GM18505 (cell line): ENCODE results near the gene PIK3CA.
"Not testable (repeated sequence)": the region's sequence is repeated elsewhere in the genome, so short reads cannot be mapped to it uniquely, and the experiment has no call there.

Experiments used
- ATAC-seq: cut with Tn5 transposase; IDR thresholded peaks from one replicate; pipeline ENCODE4 v1.9.1; 2021; ENCODE audit not compliant: unreplicated experiment
- POLR2A ChIP-seq: IDR thresholded peaks from 4 replicates; pipeline ENCODE4 v1.6.1; 2011; ENCODE audit warnings: borderline replicate concordance; ENCODE audit not compliant: insufficient read depth, insufficient read length; ENCODE audit errors: extremely low read depth

The PIK3CA gene

GRCh38 chr3:179244878-179245277 is 96.7 kb downstream of the PIK3CA start:
- TF ChIP-seq POLR2A: no peak
- ATAC-seq: no peak

DNA sequence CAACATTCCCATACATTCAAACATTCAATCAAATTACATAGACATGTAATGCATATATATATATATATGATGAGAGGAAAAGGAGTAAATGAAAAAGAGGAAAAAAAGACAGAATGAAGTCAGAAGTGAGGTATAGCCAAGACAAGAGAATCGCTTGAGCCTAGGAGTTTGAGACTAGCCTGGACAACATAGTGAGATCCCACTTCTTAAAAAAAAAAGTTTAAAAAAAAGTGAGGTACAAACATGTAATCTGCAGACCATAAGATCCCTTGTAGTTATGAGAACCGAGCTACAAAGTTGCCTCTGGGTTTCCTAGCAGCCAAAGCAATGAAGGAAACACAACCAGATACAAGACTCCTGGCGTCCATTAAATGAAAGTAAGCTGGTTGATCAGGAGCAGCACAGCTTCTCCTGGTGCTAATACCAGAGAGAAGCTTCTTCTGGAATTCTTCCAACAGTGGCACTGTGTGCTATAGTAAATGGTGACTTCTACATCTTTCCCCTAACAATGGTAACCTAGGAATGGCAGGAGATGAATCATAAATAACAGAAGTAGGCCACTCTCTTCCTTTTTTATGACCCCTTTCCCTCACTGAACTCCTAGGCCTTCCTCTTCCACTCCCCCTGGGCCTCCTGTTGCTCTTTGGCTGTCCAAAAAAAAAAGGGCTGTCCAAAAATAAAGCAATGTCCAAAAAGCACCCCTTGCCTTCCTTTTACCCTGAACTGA is 99.3 kb downstream of the PIK3CA start:
- no peak for ATAC-seq
- no peak for TF ChIP-seq POLR2A

DNA sequence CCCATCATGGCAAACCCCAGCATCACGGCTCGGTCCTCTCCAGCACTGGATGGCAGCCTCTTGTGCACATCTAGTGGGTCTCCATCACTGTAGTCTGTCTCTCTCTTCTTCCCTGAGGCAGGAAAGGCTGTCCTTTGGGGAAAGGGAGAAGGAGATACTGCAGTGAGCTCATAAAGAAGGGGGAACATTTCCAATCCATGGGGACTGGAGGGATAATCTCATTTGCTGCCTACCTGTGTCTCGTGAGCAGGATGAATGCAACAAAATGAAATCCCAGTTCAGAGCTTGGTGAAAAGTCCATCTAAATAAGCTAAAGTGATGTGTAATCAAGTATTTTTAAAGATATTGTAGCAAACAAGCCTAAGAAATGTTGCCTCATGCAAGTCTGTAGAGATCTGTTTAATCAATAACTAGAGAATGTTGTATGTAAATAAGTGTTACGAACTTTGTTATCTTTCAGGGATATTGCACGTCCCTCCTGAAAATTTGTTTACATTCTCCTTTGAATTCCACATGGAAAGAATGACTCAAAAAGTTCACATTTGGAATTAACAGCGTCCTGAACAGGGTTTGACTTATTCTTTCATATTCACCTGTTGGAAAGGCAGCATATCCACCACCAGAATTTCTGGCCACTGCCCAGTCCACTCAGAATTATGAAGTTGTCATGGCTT is 102.8 kb downstream of the PIK3CA start, which contains the start of gene KCNMB3:
Gene KCNMB3 (minus strand): TSS at position 312 of the 674 bp plus-strand sequence. CDS start 124 bp downstream, at position 188.
- ATAC-seq: no peak
- no peak for TF ChIP-seq POLR2A

DNA sequence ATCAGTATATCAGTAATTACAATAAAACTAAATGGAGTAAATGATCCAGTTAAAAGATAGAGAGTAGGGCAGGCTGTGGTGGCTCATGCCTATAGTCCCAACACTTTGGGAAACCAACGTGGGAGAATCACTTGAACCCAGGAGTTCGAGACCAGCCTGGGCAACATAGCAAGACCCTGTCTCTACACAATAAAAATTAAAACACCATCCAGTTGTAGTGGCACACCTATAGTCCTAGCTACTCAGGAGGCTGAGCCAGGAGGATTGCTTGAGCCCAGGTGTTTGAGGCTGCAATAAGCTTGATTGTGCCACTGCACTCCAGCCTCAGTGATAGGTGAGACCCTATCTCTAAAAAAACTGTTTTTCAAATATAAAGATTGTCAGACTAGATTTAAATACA is 108.7 kb downstream of the PIK3CA start:
- no peak for TF ChIP-seq POLR2A
- no peak for ATAC-seq

- ATAC-seq: not testable (repeated sequence)
Measured at GRCh38 chr3:179257742-179258141, 109.6 kb downstream of the PIK3CA start.

GRCh38 chr3:179258820-179259219 is 110.7 kb downstream of the PIK3CA start:
- TF ChIP-seq POLR2A: no peak
- no peak for ATAC-seq

DNA sequence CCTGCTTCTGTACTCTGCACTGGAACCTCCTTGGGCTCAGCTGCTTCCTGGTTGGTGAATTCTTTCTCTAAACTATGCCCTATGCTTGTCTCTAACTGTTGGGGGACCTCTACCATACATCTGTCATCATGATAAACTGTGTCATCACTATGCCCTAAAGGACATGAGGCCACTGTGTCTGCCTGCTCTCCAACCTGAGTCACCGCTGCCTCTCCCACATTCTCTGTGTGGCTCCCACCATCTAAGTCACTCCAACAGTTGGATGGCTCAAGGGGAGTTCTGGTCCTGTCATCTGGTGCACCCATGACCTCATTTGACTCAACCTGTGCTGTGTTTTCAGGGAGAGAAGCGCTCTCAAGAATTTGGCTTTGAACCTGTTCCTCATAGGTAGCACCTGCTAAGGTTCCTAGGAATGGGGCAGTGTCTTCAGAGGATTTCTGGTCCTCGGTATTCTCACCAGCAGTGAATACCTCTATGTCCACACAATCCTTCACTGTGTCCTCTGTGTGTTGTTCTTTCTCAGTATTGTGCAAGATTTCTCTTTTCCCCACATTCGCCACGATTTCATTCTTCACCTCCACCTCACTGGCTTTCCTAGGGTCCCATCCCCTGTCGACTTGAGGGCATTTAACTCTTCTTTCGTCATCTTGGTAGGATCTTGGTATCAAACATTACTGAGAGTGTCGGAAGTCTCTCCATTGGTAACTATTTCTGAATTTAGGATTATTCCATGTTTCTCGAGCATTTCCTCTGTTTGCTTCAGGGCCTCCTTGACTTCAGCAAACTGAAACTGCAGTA is 112.0 kb downstream of the PIK3CA start:
- not testable (repeated sequence) for ATAC-seq

DNA sequence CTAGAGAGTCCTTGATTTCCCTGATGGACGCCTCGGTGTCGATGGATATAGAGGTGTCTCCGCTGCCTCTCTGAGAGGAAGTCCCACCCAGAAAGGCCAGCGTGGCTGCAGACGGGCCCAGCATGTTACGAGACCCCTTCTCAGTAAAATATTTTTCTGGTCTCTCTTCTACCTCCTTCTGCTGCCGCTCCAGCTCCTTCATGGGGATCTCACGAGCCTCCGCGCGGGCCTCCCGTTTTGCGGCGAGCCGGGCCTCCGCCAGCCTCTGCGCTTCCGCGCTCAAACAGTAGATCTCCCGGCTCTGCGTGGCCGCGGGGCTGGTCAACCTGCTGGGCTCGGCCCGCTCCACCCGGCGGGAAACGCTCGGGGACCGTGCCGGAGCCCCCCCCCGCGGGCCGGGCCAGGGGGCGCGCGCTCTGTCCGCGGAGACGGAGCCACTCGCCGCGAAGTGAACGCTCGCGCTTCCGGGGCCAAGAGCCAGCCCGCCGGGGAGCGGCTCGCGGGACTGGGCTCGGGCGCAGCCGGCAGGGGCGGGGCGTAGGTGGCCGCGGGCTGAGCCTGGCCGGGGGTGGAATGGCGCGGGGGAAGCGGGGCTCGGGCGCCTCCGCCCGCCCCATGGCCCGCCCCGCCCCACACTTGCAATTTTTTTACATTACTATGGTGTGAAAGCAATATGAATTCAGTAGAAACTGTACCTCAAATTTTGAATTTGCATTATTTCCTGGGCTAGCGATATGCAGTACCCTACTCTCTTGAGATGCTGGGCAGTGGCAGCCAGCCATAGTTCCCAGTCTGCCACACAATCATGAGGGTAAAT is 113.0 kb downstream of the PIK3CA start:
- peak; percentile 89 for ATAC-seq
- TF ChIP-seq POLR2A: peak; percentile 70

GRCh38 chr3:179263134-179263533 is 115.0 kb downstream of the PIK3CA start:
- no peak for ATAC-seq
- TF ChIP-seq POLR2A: no peak

GRCh38 chr3:179264449-179264848 is 116.3 kb downstream of the PIK3CA start:
- no peak for ATAC-seq
- no peak for TF ChIP-seq POLR2A

DNA sequence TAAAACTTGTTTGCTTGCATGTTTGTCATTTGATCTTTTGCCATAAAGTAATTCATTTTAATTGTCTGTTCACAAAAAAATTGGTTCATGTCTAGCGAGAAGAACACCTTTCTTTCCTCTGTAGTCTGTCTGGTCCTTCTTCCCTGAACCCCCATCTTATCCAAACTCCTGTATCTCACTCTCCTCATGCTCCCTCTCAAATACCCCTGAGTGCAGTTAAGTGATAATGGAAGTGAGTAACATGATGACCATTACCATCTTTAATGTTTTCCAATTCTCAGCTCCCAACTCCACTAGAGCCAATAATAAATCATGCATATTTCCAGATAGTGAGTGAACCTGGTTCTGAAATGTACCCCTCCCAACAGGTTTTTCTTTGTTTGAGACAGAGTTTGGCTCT is 116.9 kb downstream of the PIK3CA start:
- no peak for TF ChIP-seq POLR2A
- ATAC-seq: no peak

- peak; percentile 51 for ATAC-seq
- no peak for TF ChIP-seq POLR2A
Measured at GRCh38 chr3:179265875-179266274, 117.7 kb downstream of the PIK3CA start.

GRCh38 chr3:179266701-179267211 is 118.6 kb downstream of the PIK3CA start:
- TF ChIP-seq POLR2A: no peak
- ATAC-seq: no peak

DNA sequence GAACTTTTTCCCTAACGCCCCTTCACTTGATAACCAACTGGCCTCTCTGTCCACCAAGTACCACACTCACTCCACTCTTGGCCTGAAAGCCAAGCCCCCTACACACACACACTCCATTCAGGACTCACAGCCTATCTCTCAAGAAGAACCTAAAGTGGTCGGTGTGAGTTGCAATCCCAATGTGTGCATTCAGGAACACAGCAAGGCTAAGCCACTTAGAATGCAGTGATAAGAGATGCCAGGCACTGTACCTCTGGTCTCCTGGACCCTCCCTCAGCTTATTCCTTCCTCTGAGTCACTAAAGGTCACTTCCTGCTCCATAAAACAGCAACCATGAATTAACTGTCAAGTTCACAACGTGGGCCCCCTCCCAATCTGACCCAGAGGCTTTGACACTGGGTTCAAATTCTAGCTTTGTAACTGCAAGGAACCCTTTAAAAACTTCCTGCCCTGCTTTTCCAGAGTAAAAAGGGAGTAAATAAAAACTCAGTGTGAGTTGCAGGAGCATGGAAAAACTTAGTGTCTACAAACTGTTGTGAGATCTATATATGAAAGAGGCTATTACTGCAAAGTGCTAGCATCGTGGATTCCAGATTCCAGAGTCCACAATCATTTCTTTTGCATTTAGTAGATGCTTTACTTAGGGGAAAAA is 120.4 kb downstream of the PIK3CA start:
- no peak for ATAC-seq
- no peak for TF ChIP-seq POLR2A
